ENCODE measurements around the gene CSDE1.

The CSDE1 gene

DNA sequence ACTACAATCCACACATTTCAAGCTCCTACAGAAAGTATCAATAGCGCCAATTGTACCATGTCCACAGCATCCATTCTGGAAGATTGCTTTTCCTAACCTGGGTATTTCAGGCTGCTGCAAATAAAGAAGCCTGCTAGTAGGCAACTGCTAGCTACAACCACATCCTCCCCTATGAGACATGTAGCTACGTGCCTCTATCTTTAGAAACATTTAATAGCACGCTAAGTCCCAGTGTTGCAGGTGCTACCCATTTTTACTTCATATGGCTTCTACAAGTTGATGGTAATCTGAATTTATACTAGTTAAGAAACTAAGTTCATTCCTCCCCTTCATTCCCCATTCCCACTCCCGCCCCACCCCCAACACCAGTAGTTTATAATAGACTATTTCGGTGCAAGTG, 55.0 kb downstream of the CSDE1 start:
- TF ChIP-seq POLR2A (IDR thresholded peaks at IDR 0.05; ENCODE audit: low read length) (no peak), GATA1 (IDR thresholded peaks at IDR 0.05; ENCODE audit: low read depth, low read length) (no peak)
- DNase-seq = no peak

GRCh38 chr1:114701931-114702330, 55.9 kb downstream of the CSDE1 start:
- no peak for DNase-seq
- TF ChIP-seq POLR2A (IDR thresholded peaks at IDR 0.05; ENCODE audit: low read length) (no peak), GATA1 (IDR thresholded peaks at IDR 0.05; ENCODE audit: low read depth, low read length) (no peak)

DNA sequence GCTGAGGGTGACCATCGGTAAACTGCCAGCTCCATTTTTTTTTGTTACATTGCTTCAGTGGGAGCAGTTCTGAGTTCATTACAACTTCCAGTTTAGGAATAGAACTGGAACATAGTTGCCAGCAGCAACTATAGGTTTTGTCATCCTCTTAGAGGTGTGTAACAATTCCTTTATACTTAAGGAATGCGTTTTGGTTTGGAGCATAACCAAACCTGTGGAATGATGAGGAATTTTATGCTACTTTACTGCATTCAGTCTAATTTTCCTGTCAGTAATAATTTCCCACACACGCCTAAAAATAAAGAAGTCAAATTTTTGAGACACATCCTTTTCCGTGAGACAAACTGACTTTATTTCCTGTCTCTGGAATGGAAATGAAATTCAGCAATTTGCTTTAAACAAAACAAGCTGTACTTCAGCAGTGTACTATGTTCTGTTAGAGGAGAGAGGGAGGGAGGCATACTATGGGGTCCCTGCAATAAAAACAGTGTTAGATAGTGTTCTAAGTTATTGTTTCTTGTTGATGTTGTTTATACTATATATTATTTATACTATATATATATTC, 57.7 kb downstream of the CSDE1 start:
- no peak for DNase-seq
- TF ChIP-seq GATA1 (IDR thresholded peaks at IDR 0.05; ENCODE audit: low read depth, low read length) = no peak
- no peak for TF ChIP-seq POLR2A (IDR thresholded peaks at IDR 0.05; ENCODE audit: low read length)

DNA sequence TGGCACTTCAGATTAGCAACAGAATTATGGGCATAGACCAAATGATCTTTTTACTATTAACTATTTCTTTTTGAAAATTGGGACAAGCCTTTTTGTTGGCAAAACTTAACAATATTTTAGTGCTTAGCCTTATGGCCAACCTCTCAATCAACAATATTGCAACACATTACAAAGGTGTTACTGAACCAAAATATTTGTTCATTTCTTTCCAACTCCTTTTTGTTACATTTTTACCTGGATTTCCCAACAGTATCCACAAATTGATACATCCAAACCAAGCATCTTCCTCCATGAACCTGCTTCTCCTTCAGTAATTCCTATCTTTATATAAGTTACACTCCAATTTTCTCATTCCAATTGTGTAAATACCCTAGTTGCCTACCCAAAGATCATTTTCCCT, 61.0 kb downstream of the CSDE1 start:
- DNase-seq = no peak
- TF ChIP-seq GATA1 (IDR thresholded peaks at IDR 0.05; ENCODE audit: low read depth, low read length) (no peak), POLR2A (IDR thresholded peaks at IDR 0.05; ENCODE audit: low read length) (no peak)

- TF ChIP-seq POLR2A (IDR thresholded peaks at IDR 0.05; ENCODE audit: low read length) (no peak), GATA1 (IDR thresholded peaks at IDR 0.05; ENCODE audit: low read depth, low read length) (no peak)
- DNase-seq = no peak
Measured at GRCh38 chr1:114695430-114696058, 62.2 kb downstream of the CSDE1 start, which contains the start of gene AMPD1. Gene AMPD1, minus strand, starts transcription at chr1:114695546. Its CDS starts 75 bp downstream, at chr1:114695471.

GRCh38 chr1:114694540-114695310, 63.1 kb downstream of the CSDE1 start:
- no peak for DNase-seq
- TF ChIP-seq GATA1 (IDR thresholded peaks at IDR 0.05; ENCODE audit: low read depth, low read length) = no peak
- no peak for TF ChIP-seq POLR2A (IDR thresholded peaks at IDR 0.05; ENCODE audit: low read length)

- DNase-seq = no peak
- TF ChIP-seq POLR2A (IDR thresholded peaks at IDR 0.05; ENCODE audit: low read length) = no peak
- TF ChIP-seq GATA1 (IDR thresholded peaks at IDR 0.05; ENCODE audit: low read depth, low read length) = no peak
Measured at GRCh38 chr1:114692947-114693346, 64.8 kb downstream of the CSDE1 start.

DNA sequence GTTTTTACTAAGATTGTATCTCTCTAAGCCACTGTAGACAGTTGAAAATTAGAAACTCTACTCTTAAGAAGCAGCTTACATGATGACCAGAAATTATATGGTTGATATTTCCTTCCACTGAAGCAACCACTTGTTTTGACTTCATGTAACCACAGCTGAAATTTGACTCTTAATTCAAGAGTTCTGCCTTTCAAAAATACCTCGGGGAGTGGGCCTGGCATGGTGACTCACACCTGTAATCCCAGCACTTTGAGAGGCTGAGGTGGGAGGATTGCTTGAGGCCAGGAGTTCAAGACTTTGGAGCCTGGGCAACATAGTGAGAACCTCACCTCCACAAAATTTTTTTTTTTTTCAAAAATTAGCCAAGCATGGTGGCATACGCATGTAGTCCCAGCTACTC, 66.7 kb downstream of the CSDE1 start:
- no peak for DNase-seq
- no peak for TF ChIP-seq GATA1 (IDR thresholded peaks at IDR 0.05; ENCODE audit: low read depth, low read length)
- TF ChIP-seq POLR2A (IDR thresholded peaks at IDR 0.05; ENCODE audit: low read length) = no peak

- TF ChIP-seq POLR2A (IDR thresholded peaks at IDR 0.05; ENCODE audit: low read length) (no peak), GATA1 (IDR thresholded peaks at IDR 0.05; ENCODE audit: low read depth, low read length) (no peak)
- no peak for DNase-seq
Measured at GRCh38 chr1:114690148-114690547, 67.6 kb downstream of the CSDE1 start.

GRCh38 chr1:114688526-114688925, 69.3 kb downstream of the CSDE1 start:
- DNase-seq = no peak
- TF ChIP-seq POLR2A (IDR thresholded peaks at IDR 0.05; ENCODE audit: low read length) (no peak), GATA1 (IDR thresholded peaks at IDR 0.05; ENCODE audit: low read depth, low read length) (no peak)

GRCh38 chr1:114685851-114686250, 71.9 kb downstream of the CSDE1 start:
- DNase-seq = no peak
- TF ChIP-seq POLR2A (IDR thresholded peaks at IDR 0.05; ENCODE audit: low read length) (no peak), GATA1 (IDR thresholded peaks at IDR 0.05; ENCODE audit: low read depth, low read length) (no peak)

DNA sequence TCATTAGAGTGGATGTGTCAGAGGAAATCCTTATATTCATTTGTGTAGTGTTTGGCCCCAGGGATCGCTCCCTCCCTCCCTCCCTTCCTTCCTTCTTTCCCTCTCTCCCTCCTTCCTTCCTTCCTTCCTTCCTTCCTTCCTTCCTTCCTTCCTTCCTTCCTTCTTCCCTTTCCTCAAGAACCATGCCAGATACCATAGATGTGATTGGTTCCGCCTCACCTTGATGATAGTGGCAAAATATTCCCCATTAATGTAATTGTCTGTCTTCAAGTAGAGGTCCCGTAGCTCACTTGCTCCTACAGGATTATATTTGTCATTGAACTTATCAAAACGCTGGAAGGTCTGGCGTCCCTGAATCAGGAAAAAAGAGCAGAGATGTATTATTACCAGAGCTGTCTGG, 80.1 kb downstream of the CSDE1 start:
- TF ChIP-seq POLR2A (IDR thresholded peaks at IDR 0.05; ENCODE audit: low read length) (no peak), GATA1 (IDR thresholded peaks at IDR 0.05; ENCODE audit: low read depth, low read length) (no peak)
- no peak for DNase-seq

- no peak for DNase-seq
- TF ChIP-seq GATA1 (IDR thresholded peaks at IDR 0.05; ENCODE audit: low read depth, low read length) (no peak), POLR2A (IDR thresholded peaks at IDR 0.05; ENCODE audit: low read length) (no peak)
Measured at GRCh38 chr1:114676115-114676514, 81.7 kb downstream of the CSDE1 start.

DNA sequence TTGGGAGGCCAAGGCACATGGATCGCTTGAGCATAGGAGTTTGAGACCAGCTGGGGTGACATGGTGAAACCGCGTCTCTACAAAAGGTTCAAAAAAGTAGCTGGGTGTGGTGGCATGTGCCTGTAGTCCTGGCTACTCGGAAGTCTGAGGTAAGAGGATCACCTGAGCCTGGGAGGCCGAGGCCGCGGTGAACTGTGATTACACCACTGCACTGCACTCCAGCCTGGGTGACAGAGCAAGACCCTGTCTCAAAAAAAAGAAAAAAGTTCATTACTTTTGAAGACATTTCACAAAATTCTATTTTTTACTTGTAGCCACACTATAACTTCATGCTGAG, 85.9 kb downstream of the CSDE1 start:
- TF ChIP-seq POLR2A (IDR thresholded peaks at IDR 0.05; ENCODE audit: low read length) (no peak), GATA1 (IDR thresholded peaks at IDR 0.05; ENCODE audit: low read depth, low read length) (no peak)
- DNase-seq = no peak

All from erythroblast (primary cell).